ENCODE measurements around the gene RPUSD1. TPM values are rescaled to one million over a fixed set of nuclear protein-coding genes. Genes with fewer than 3 reads are reported as not detected.
A peak's percentile ranks its signal among the peaks of the same experiment; 100 is the strongest.

Gene RPUSD1
- total and polyA plus RNA-seq, 2 donors (not counting 3 experiments of a cell fraction or from before 2014, with no cell fraction given), result 46.2 to 55.8 TPM

DNA sequence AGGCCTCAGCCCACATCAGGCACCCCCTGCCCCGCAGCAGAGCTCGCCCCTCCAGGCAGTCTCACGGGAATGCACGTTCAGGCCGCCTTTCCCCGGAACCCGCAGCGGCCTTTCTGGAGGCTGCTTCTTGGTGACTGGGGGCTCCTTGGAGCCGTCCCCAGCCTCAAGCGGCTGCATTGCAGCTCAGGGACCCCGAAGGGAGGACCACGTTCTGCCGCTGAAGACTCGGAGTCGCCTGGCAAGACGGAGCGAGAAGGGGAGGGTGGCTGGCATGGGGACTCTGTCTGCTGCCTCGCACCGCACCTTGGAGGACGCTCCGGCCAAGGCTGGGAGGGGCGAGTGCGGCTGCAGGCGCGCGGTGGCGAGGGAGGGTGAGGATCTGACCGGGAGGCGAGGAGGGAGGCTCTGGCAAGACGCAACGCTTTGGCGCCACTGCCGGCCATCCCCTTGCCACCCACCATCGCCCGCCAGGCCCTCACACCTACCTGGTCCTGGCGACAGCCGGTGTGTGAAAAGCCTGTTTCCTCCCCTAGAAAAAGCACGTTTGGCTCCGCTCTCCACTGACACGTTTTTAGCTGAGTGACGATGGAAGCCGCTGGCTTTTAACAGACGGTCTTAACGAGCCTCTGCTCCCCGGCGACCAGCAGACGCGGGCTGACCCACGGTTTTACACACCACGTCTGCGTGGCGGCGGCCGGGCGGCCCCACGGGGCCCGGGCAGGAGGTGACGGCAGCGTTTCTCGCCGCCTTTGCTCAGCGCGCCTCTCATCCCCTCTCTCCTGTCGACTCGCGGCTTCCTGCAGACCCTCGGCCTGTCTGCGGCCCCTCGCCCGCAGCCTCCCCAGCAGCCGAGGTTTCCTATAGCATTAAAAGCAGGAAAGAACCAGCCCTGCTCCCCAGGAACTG, 29.1 kb upstream of the RPUSD1 start:
- Histone ChIP-seq H2AFZ (ENCODE audit: low read depth, low read length) (no peak overlapping the region), H3K9me1 (replicated peaks; ENCODE audit: control insufficient read depth, extremely low read depth, insufficient read depth, low read length) (no peaks in the 10 kb centered on the region), H3K4me2 (ENCODE audit: insufficient read depth, low read length) (no peak overlapping the region), H3K79me2 (ENCODE audit: control insufficient read depth, insufficient read depth, low read length) (no peaks in the 10 kb centered on the region), H4K20me1 (replicated peaks; ENCODE audit: control insufficient read depth, extremely low read depth, insufficient read depth, low read length) (no peaks in the 10 kb centered on the region), H3K27ac (ENCODE audit: insufficient read depth, low read depth, low read length) (no peak overlapping the region), H3K4me3 (replicated peaks in 1 of 3; ENCODE audit: insufficient read depth in 1 of 3, low read depth in 1 of 3, low read length in 3 of 3) (no peak overlapping the region), H3K9ac (replicated peaks; ENCODE audit: extremely low read depth, insufficient read depth, low read length) (no peak overlapping the region), H3K27me3 (ENCODE audit: control insufficient read depth in 2 of 2, insufficient read depth in 2 of 2, low read length in 2 of 2) (peaks cover under 1 to 20% of the 10 kb centered on the region in 2 experiments), H3K4me1 (ENCODE audit: control insufficient read depth, extremely low read depth, insufficient read depth, low read length) (no peaks in the 10 kb centered on the region), H3K9me3 (replicated peaks; ENCODE audit: control insufficient read depth, insufficient read depth, low read length) (no peaks in the 10 kb centered on the region), H3K36me3 (ENCODE audit: control insufficient read depth in 2 of 2, extremely low read depth in 1 of 2, insufficient read depth in 2 of 2, low read length in 2 of 2) (no peaks in the 10 kb centered on the region)
- POLR2A ChIA-PET, result no interaction called here
- TF ChIP-seq EZH2 (IDR thresholded peaks at IDR 0.05; ENCODE audit: borderline replicate concordance, low read depth, low read length, severe bottlenecking) (peak; percentile 50), POLR2AphosphoS5 (IDR thresholded peaks at IDR 0.05; ENCODE audit: insufficient read depth, low read depth, low read length) (no peak), JUN (IDR thresholded peaks at IDR 0.05; ENCODE audit: borderline replicate concordance, insufficient read depth, insufficient read length, low read depth) (no peak)
- BruUV-seq (replicated peaks), result no TSS peak
- CTCF ChIA-PET, result no interaction called here
- FAIRE-seq (no peak), DNase-seq (ENCODE audit: low read depth, low spot score) (no peak)
- intact Hi-C loops (cut with micrococcal nuclease), result no loop called here
- dilution Hi-C loops (cut with MboI; ENCODE audit: extremely low pct_ligation_motif_present, low sequenced_read_pairs), result no loop called here

DNA sequence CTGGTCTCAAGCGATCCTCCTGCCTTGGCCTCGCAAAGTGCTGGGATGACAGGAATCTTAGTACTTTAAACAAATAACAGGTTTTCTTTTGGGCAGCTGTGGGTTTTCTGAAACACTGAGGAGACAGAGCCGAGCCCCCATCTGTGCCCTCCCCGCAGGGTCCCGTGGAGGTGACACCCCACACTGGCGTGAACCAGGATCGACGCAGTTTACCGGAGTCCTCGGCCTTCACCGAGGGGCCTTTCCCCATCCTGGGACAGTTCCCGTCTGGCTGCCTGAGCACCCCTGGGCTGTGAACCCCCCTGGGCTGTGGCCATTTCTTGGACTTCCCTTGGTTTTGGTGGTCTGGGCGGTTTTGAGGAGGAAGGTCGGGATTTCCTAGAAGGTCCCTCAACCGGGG, 27.7 kb upstream of the RPUSD1 start:
- no peaks in the 10 kb centered on the region for H3K9me3 ChIP-seq (replicated peaks; ENCODE audit: control insufficient read depth, insufficient read depth, low read length)
- H3K4me2 ChIP-seq (ENCODE audit: insufficient read depth, low read length), result no peak overlapping the region
- no peak for FAIRE-seq
- no peaks in the 10 kb centered on the region for H3K36me3 ChIP-seq (ENCODE audit: control insufficient read depth in 2 of 2, extremely low read depth in 1 of 2, insufficient read depth in 2 of 2, low read length in 2 of 2)
- H3K79me2 ChIP-seq (ENCODE audit: control insufficient read depth, insufficient read depth, low read length), result no peaks in the 10 kb centered on the region
- H4K20me1 ChIP-seq (replicated peaks; ENCODE audit: control insufficient read depth, extremely low read depth, insufficient read depth, low read length), result no peaks in the 10 kb centered on the region
- no peak for TF ChIP-seq GATA2 (IDR thresholded peaks at IDR 0.05; ENCODE audit: insufficient read depth, insufficient read length, low read depth, low read length)
- no peak for TF ChIP-seq MYC (IDR thresholded peaks at IDR 0.05; ENCODE audit: low read depth, low read length)
- no peak for TF ChIP-seq POLR2A (IDR thresholded peaks at IDR 0.05; ENCODE audit: low read depth, low read length)
- TF ChIP-seq, protein P1, sequence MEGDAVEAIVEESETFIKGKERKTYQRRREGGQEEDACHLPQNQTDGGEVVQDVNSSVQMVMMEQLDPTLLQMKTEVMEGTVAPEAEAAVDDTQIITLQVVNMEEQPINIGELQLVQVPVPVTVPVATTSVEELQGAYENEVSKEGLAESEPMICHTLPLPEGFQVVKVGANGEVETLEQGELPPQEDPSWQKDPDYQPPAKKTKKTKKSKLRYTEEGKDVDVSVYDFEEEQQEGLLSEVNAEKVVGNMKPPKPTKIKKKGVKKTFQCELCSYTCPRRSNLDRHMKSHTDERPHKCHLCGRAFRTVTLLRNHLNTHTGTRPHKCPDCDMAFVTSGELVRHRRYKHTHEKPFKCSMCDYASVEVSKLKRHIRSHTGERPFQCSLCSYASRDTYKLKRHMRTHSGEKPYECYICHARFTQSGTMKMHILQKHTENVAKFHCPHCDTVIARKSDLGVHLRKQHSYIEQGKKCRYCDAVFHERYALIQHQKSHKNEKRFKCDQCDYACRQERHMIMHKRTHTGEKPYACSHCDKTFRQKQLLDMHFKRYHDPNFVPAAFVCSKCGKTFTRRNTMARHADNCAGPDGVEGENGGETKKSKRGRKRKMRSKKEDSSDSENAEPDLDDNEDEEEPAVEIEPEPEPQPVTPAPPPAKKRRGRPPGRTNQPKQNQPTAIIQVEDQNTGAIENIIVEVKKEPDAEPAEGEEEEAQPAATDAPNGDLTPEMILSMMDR (IDR thresholded peaks at IDR 0.05; ENCODE audit: extremely low read depth in 1 of 2, insufficient read depth in 1 of 2, low read depth in 1 of 2, low read length in 2 of 2), result no peak
- TF ChIP-seq EZH2 (IDR thresholded peaks at IDR 0.05; ENCODE audit: borderline replicate concordance, low read depth, low read length, severe bottlenecking), result no peak
- TF ChIP-seq, protein P2, sequence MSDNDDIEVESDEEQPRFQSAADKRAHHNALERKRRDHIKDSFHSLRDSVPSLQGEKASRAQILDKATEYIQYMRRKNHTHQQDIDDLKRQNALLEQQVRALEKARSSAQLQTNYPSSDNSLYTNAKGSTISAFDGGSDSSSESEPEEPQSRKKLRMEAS (IDR thresholded peaks at IDR 0.05; ENCODE audit: insufficient read depth, insufficient read length), result no peak
- no peak for TF ChIP-seq POLR2AphosphoS5 (IDR thresholded peaks at IDR 0.05; ENCODE audit: insufficient read depth, low read depth, low read length)
- no peak for TF ChIP-seq FOS (IDR thresholded peaks at IDR 0.05; ENCODE audit: borderline replicate concordance, insufficient read depth, low read length)
- TF ChIP-seq JUN (IDR thresholded peaks at IDR 0.05; ENCODE audit: borderline replicate concordance, insufficient read depth, insufficient read length, low read depth), result no peak
- H3K4me1 ChIP-seq (ENCODE audit: control insufficient read depth, extremely low read depth, insufficient read depth, low read length), result no peaks in the 10 kb centered on the region
- no peak overlapping the region for H2AFZ ChIP-seq (ENCODE audit: low read depth, low read length)
- no TSS peak for BruUV-seq (replicated peaks)
- CTCF ChIA-PET, result interaction anchor here (1.8 kb wide), 1 partner anchor 242 kb away, joined by 10 read pairs; no protein-coding TSS in a partner anchor
- POLR2A ChIA-PET, result no interaction called here
- no peaks in the 10 kb centered on the region for H3K9me1 ChIP-seq (replicated peaks; ENCODE audit: control insufficient read depth, extremely low read depth, insufficient read depth, low read length)
- no peak overlapping the region for H3K27ac ChIP-seq (ENCODE audit: insufficient read depth, low read depth, low read length)
- H3K27me3 ChIP-seq (ENCODE audit: control insufficient read depth in 2 of 2, insufficient read depth in 2 of 2, low read length in 2 of 2), result peaks cover 2 to 20% of the 10 kb centered on the region in 2 experiments
- no peak for DNase-seq (ENCODE audit: low read depth, low spot score)
- no peak overlapping the region for H3K4me3 ChIP-seq (replicated peaks in 1 of 3; ENCODE audit: insufficient read depth in 1 of 3, low read depth in 1 of 3, low read length in 3 of 3)
- no peak overlapping the region for H3K9ac ChIP-seq (replicated peaks; ENCODE audit: extremely low read depth, insufficient read depth, low read length)
- dilution Hi-C loops (cut with MboI; ENCODE audit: extremely low pct_ligation_motif_present, low sequenced_read_pairs), result no loop called here
- intact Hi-C loops (cut with micrococcal nuclease), result no loop called here
